ENCODE data around the gene ATP13A2. TPM values are rescaled to one million over a fixed set of nuclear protein-coding genes. Genes with fewer than 3 reads are reported as not detected.
"Not testable (repeated sequence)": the region's sequence is repeated elsewhere in the genome, so short reads cannot be mapped to it uniquely, and the experiment has no call there.

ATP13A2 gene
- total RNA-seq, 2 experiments from 2014 or later = 25.0 to 28.8 TPM

DNA sequence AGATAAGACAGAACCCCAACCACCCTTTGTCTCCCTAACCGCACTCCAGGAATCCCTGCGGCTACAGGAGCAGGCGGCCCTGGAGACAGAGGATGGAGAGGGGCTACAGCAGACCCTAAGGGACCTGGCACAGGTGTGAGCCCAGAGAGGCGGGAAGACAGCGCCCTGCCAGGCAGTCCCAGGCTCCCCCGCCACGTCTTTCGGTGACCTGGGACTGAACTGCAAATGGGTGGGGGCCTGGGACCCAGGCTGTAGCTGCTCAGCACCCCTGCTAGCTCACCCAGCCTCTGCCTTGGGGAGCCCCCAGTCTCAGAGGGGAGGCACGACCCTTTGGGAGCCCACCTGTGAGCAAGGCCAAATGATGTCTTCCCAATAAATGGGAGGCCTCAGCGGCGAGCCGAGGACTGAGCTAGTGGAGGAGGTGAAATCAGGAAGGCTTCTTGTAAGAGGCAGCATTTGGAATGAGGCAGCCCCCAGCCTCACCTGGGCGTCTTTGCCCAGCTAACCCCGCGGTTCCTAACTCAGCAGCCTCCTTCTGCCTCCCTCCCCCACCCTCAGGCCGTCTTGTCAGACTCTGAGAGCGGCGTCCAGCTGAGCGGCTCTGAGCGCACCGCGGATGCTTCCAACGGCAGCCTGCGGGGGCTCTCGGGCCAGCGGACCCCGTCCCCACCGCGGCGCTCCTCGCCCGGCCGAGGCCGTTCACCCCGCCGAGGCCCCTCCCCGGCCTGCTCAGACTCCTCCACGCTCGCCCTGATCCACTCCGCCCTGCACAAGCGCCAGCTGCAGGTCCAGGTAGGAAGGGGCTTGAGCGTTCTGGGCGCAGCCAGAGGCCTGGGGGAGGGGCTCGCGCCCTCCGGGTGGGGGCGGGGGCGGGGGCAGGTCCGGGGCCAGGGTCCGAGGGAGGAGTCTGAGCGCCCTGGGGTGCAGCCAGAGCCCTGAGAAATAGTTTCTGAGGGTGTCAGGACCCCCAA, 73.1 kb downstream of the ATP13A2 start:
- no peak for TF ChIP-seq EZH2phosphoT487 (IDR thresholded peaks at IDR 0.05; ENCODE audit: borderline replicate concordance, low read depth, low read length)
- TF ChIP-seq, protein P1, sequence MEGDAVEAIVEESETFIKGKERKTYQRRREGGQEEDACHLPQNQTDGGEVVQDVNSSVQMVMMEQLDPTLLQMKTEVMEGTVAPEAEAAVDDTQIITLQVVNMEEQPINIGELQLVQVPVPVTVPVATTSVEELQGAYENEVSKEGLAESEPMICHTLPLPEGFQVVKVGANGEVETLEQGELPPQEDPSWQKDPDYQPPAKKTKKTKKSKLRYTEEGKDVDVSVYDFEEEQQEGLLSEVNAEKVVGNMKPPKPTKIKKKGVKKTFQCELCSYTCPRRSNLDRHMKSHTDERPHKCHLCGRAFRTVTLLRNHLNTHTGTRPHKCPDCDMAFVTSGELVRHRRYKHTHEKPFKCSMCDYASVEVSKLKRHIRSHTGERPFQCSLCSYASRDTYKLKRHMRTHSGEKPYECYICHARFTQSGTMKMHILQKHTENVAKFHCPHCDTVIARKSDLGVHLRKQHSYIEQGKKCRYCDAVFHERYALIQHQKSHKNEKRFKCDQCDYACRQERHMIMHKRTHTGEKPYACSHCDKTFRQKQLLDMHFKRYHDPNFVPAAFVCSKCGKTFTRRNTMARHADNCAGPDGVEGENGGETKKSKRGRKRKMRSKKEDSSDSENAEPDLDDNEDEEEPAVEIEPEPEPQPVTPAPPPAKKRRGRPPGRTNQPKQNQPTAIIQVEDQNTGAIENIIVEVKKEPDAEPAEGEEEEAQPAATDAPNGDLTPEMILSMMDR (conservative IDR thresholded peaks at IDR 0.05; ENCODE audit: low read length) = no peak
- DNase-seq (ENCODE audit: low spot score) = no peak
- CTCF ChIA-PET (ENCODE audit: unreplicated experiment) = no interaction called here
- Histone ChIP-seq H3K4me3 (ENCODE audit: low read depth, low read length, poor library complexity, severe bottlenecking) (no peak overlapping the region), H3K9me3 (ENCODE audit: low read length) (no peaks in the 10 kb centered on the region), H3K27ac (ENCODE audit: low read depth, low read length, poor library complexity, severe bottlenecking) (no peak overlapping the region), H3K4me2 (ENCODE audit: low read length) (no peak overlapping the region), H3K9me2 (ENCODE audit: insufficient read depth, low read length) (no peaks in the 10 kb centered on the region), H2AFZ (ENCODE audit: low read length) (no peak overlapping the region), H3K36me3 (ENCODE audit: insufficient read depth, low read length) (peaks cover 19% of the 10 kb centered on the region; the same call in 1 of the 2 replicates), H4K20me1 (ENCODE audit: insufficient read depth, low read length) (no peaks in the 10 kb centered on the region), H3K4me1 (ENCODE audit: insufficient read depth, low read length, poor library complexity, severe bottlenecking) (no peaks in the 10 kb centered on the region), H3K79me2 (ENCODE audit: insufficient read depth, low read depth, low read length) (no peaks in the 10 kb centered on the region)
- no TSS peak for BruUV-seq (replicated peaks)
- POLR2A ChIA-PET = interaction anchor here (0.5 kb wide), 1 partner anchor 1648 kb away, joined by 3 read pairs; no protein-coding TSS in a partner anchor
- intact Hi-C loops (cut with micrococcal nuclease; ENCODE audit: unreplicated experiment) = no loop called here

DNA sequence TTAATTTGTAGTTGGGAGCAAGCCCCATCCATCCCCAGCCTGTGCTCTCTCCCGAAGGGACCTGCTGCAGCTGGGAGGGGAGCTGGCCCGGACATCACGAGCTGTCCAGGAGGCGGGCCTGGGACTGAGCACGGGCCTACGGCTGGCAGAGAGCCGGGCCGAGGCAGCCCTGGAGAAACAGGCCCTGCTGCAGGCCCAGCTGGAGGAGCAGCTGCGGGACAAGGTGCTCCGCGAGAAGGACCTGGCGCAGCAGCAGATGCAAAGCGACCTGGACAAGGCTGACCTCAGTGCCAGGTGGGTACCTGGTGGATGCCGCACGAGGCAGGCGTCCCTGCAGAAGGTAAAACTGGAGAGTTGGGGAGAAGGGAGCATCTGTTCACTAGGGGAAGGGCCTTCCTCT, 75.1 kb downstream of the ATP13A2 start:
- H3K79me2 ChIP-seq (ENCODE audit: insufficient read depth, low read depth, low read length); H3K4me2 ChIP-seq (ENCODE audit: low read length); H3K4me3 ChIP-seq (ENCODE audit: low read depth, low read length, poor library complexity, severe bottlenecking); POLR2A ChIA-PET; H3K4me1 ChIP-seq (ENCODE audit: insufficient read depth, low read length, poor library complexity, severe bottlenecking); CTCF ChIA-PET (ENCODE audit: unreplicated experiment); DNase-seq (ENCODE audit: low spot score); H3K9me2 ChIP-seq (ENCODE audit: insufficient read depth, low read length); intact Hi-C loops (cut with micrococcal nuclease; ENCODE audit: unreplicated experiment); BruUV-seq (replicated peaks); H3K9me3 ChIP-seq (ENCODE audit: low read length); H3K27ac ChIP-seq (ENCODE audit: low read depth, low read length, poor library complexity, severe bottlenecking); H2AFZ ChIP-seq (ENCODE audit: low read length); H4K20me1 ChIP-seq (ENCODE audit: insufficient read depth, low read length): not testable (repeated sequence)
- peaks cover 11% of the 10 kb centered on the region; the same call in 1 of the 2 replicates for H3K36me3 ChIP-seq (ENCODE audit: insufficient read depth, low read length)

Other genes with a start within 250 kb of the ATP13A2 start
- under 0.01 TPM in 2 replicates for gene RNU1-2, start 115.9 kb downstream of the ATP13A2 start, total RNA-seq (2014; rRNA removed; shearing (Covaris generic))
- gene RNU1-2, start 115.9 kb downstream of the ATP13A2 start, total RNA-seq (2022) = 1,721 and 1,968 TPM in 2 replicates
- gene CROCC, start 90.0 kb downstream of the ATP13A2 start, total RNA-seq (2014; rRNA removed; shearing (Covaris generic)) = 36.3 and 57.9 TPM in 2 replicates
- gene CROCC, start 90.0 kb downstream of the ATP13A2 start, total RNA-seq (2022) = 54.0 and 54.1 TPM in 2 replicates
- not detected in 2 replicates for gene MFAP2, start 31.3 kb downstream of the ATP13A2 start, total RNA-seq (2014; rRNA removed; shearing (Covaris generic))
- not detected in 2 replicates for gene MFAP2, start 31.3 kb downstream of the ATP13A2 start, total RNA-seq (2022)
- 103 and 106 TPM in 2 replicates for gene SDHB, start 42.1 kb upstream of the ATP13A2 start, total RNA-seq (2014; rRNA removed; shearing (Covaris generic))
- 98.4 and 105 TPM in 2 replicates for gene SDHB, start 42.1 kb upstream of the ATP13A2 start, total RNA-seq (2022)
- not detected in 2 replicates for gene PADI2, start 107.5 kb upstream of the ATP13A2 start, total RNA-seq (2014; rRNA removed; shearing (Covaris generic))
- gene PADI2, start 107.5 kb upstream of the ATP13A2 start, total RNA-seq (2022) = 0.08 TPM in 1 of 2 replicates, not detected in the other
- not detected in 2 replicates for gene PADI1, start 193.2 kb upstream of the ATP13A2 start, total RNA-seq (2014; rRNA removed; shearing (Covaris generic))
- gene PADI1, start 193.2 kb upstream of the ATP13A2 start, total RNA-seq (2022) = not detected in 2 replicates
- not detected in 2 replicates for gene PADI3, start 237.2 kb upstream of the ATP13A2 start, total RNA-seq (2014; rRNA removed; shearing (Covaris generic))
- not detected in 2 replicates for gene PADI3, start 237.2 kb upstream of the ATP13A2 start, total RNA-seq (2022)